ENCODE results near the gene CHST6. TPM values are rescaled to one million over a fixed set of nuclear protein-coding genes. Genes with fewer than 3 reads are reported as not detected.

Gene CHST6
- total and polyA plus RNA-seq, 2 donors (not counting 3 experiments of a cell fraction or from before 2014, with no cell fraction given), result 0.26 to 0.60 TPM

DNA sequence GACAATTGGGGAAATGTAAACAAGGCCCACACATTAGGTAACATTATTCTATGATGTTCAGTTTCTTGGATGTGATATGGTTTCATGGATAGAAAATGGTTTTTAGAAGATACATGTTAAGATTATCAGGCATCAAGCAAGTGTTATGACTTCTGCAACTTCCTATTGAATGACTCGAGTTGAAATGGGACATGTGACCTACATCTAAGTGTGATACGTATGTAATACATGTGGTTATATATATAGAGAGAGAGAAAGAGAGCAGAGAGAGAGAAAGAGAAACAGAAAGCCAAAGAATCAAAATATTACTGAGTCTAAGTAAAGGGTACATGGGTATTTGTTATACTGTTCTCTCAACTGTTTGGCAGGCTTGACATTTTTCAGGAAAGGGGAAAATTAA, 32.4 kb downstream of the CHST6 start:
- no peaks in the 10 kb centered on the region for H3K9me1 ChIP-seq (replicated peaks; ENCODE audit: control insufficient read depth, extremely low read depth, insufficient read depth, low read length)
- H3K9ac ChIP-seq (replicated peaks; ENCODE audit: extremely low read depth, insufficient read depth, low read length), result no peak overlapping the region
- peak overlapping the region; percentile 89 for H3K4me2 ChIP-seq (ENCODE audit: insufficient read depth, low read length)
- peak overlapping the region in 1 of 3 experiments; percentile 65 for H3K4me3 ChIP-seq (replicated peaks in 1 of 3; ENCODE audit: insufficient read depth in 1 of 3, low read depth in 1 of 3, low read length in 3 of 3)
- intact Hi-C loops (cut with micrococcal nuclease) (loop anchor here (5.0 kb wide), 2 partner anchors 184 to 211 kb away; partner anchors contain the start of genes BCAR1, KARS1 and TERF2IP), dilution Hi-C loops (cut with MboI; ENCODE audit: extremely low pct_ligation_motif_present, low sequenced_read_pairs) (no loop called here)
- no peaks in the 10 kb centered on the region for H4K20me1 ChIP-seq (replicated peaks; ENCODE audit: control insufficient read depth, extremely low read depth, insufficient read depth, low read length)
- no TSS peak for BruUV-seq (replicated peaks)
- H3K4me1 ChIP-seq (ENCODE audit: control insufficient read depth, extremely low read depth, insufficient read depth, low read length), result peaks cover 10% of the 10 kb centered on the region
- TF ChIP-seq MYC (IDR thresholded peaks at IDR 0.05; ENCODE audit: low read depth, low read length), result no peak
- no peaks in the 10 kb centered on the region for H3K36me3 ChIP-seq (ENCODE audit: control insufficient read depth in 2 of 2, extremely low read depth in 1 of 2, insufficient read depth in 2 of 2, low read length in 2 of 2)
- no peaks in the 10 kb centered on the region for H3K27me3 ChIP-seq (ENCODE audit: control insufficient read depth in 2 of 2, insufficient read depth in 2 of 2, low read length in 2 of 2)
- no peaks in the 10 kb centered on the region for H3K9me3 ChIP-seq (replicated peaks; ENCODE audit: control insufficient read depth, insufficient read depth, low read length)
- no peak overlapping the region for H2AFZ ChIP-seq (ENCODE audit: low read depth, low read length)
- no peak overlapping the region for H3K27ac ChIP-seq (ENCODE audit: insufficient read depth, low read depth, low read length)
- CTCF ChIA-PET, result interaction anchor here (1.0 kb wide), 1 partner anchor 264 kb away, joined by 4 read pairs; no protein-coding TSS in a partner anchor
- POLR2A ChIA-PET, result no interaction called here
- peak; percentile 12 for FAIRE-seq
- H3K79me2 ChIP-seq (ENCODE audit: control insufficient read depth, insufficient read depth, low read length), result peaks cover 59% of the 10 kb centered on the region
- DNase-seq (ENCODE audit: low read depth, low spot score), result no peak

- Histone ChIP-seq H3K9ac (replicated peaks; ENCODE audit: extremely low read depth, insufficient read depth, low read length) (no peak overlapping the region), H3K27me3 (ENCODE audit: control insufficient read depth in 2 of 2, insufficient read depth in 2 of 2, low read length in 2 of 2) (no peaks in the 10 kb centered on the region), H3K36me3 (ENCODE audit: control insufficient read depth in 2 of 2, extremely low read depth in 1 of 2, insufficient read depth in 2 of 2, low read length in 2 of 2) (no peaks in the 10 kb centered on the region), H3K27ac (ENCODE audit: insufficient read depth, low read depth, low read length) (no peak overlapping the region), H2AFZ (ENCODE audit: low read depth, low read length) (no peak overlapping the region), H4K20me1 (replicated peaks; ENCODE audit: control insufficient read depth, extremely low read depth, insufficient read depth, low read length) (no peaks in the 10 kb centered on the region), H3K79me2 (ENCODE audit: control insufficient read depth, insufficient read depth, low read length) (peaks cover 72% of the 10 kb centered on the region), H3K9me1 (replicated peaks; ENCODE audit: control insufficient read depth, extremely low read depth, insufficient read depth, low read length) (no peaks in the 10 kb centered on the region), H3K4me3 (replicated peaks in 1 of 3; ENCODE audit: insufficient read depth in 1 of 3, low read depth in 1 of 3, low read length in 3 of 3) (no peak overlapping the region), H3K4me2 (ENCODE audit: insufficient read depth, low read length) (no peak overlapping the region), H3K9me3 (replicated peaks; ENCODE audit: control insufficient read depth, insufficient read depth, low read length) (no peaks in the 10 kb centered on the region), H3K4me1 (ENCODE audit: control insufficient read depth, extremely low read depth, insufficient read depth, low read length) (peaks cover 10% of the 10 kb centered on the region)
- DNase-seq (ENCODE audit: low read depth, low spot score) (no peak), FAIRE-seq (no peak)
- no peak for TF ChIP-seq GATA2 (IDR thresholded peaks at IDR 0.05; ENCODE audit: insufficient read depth, insufficient read length, low read depth, low read length)
- no peak for TF ChIP-seq JUN (IDR thresholded peaks at IDR 0.05; ENCODE audit: borderline replicate concordance, insufficient read depth, insufficient read length, low read depth)
- TF ChIP-seq POLR2A (IDR thresholded peaks at IDR 0.05; ENCODE audit: low read depth, low read length), result no peak
- TF ChIP-seq FOS (IDR thresholded peaks at IDR 0.05; ENCODE audit: borderline replicate concordance, insufficient read depth, low read length), result no peak
- TF ChIP-seq EZH2 (IDR thresholded peaks at IDR 0.05; ENCODE audit: borderline replicate concordance, low read depth, low read length, severe bottlenecking), result no peak
- no peak for TF ChIP-seq POLR2AphosphoS5 (IDR thresholded peaks at IDR 0.05; ENCODE audit: insufficient read depth, low read depth, low read length)
- no peak for TF ChIP-seq MAX (IDR thresholded peaks at IDR 0.05; ENCODE audit: insufficient read depth, insufficient read length)
- TF ChIP-seq MYC (IDR thresholded peaks at IDR 0.05; ENCODE audit: low read depth, low read length), result no peak
- no peak for TF ChIP-seq CTCF (IDR thresholded peaks at IDR 0.05; ENCODE audit: extremely low read depth in 1 of 2, insufficient read depth in 1 of 2, low read depth in 1 of 2, low read length in 2 of 2)
- intact Hi-C loops (cut with micrococcal nuclease) (loop anchor here (5.0 kb wide), 2 partner anchors 186 to 209 kb away; partner anchors contain the start of genes BCAR1, KARS1 and TERF2IP), dilution Hi-C loops (cut with MboI; ENCODE audit: extremely low pct_ligation_motif_present, low sequenced_read_pairs) (no loop called here)
- ChIA-PET CTCF (interaction anchor here (1.0 kb wide), 1 partner anchor 262 kb away, joined by 4 read pairs; no protein-coding TSS in a partner anchor), POLR2A (no interaction called here)
- BruUV-seq (replicated peaks), result no TSS peak
Measured at GRCh38 chr16:75461575-75461974, 33.7 kb downstream of the CHST6 start.
